NCI-H2196 treated with DMSO at 0.1 percent for 48 hours (cell line): ENCODE data around the gene TNFSF4.

Source experiments
- DNase-seq: peaks from one replicate; lab custom pipeline; 2025; ENCODE audit not compliant: unreplicated experiment; lab: John Stamatoyannopoulos, UW

The TNFSF4 gene

GRCh38 chr1:173212952-173213491 lies 5.9 kb upstream of the TNFSF4 start:
- DNase-seq: no peak

GRCh38 chr1:173210716-173211231 lies 3.6 kb upstream of the TNFSF4 start:
- no peak for DNase-seq

GRCh38 chr1:173210283-173210682 lies 3.2 kb upstream of the TNFSF4 start:
- DNase-seq: no peak

- DNase-seq: no peak
Observed at GRCh38 chr1:173208868-173209267, 1.7 kb upstream of the TNFSF4 start.

GRCh38 chr1:173208146-173208545 lies 1.0 kb upstream of the TNFSF4 start:
- DNase-seq: no peak

GRCh38 chr1:173205146-173206051 lies 1.7 kb downstream of the TNFSF4 start:
- DNase-seq: no peak

GRCh38 chr1:173204693-173205092 lies 2.4 kb downstream of the TNFSF4 start:
- no peak for DNase-seq

GRCh38 chr1:173202424-173203145 lies 4.5 kb downstream of the TNFSF4 start:
- DNase-seq: no peak

GRCh38 chr1:173201969-173202368 lies 5.2 kb downstream of the TNFSF4 start:
- no peak for DNase-seq

GRCh38 chr1:173195596-173196088 lies 11.5 kb downstream of the TNFSF4 start:
- DNase-seq: no peak

- DNase-seq: no peak
Observed at GRCh38 chr1:173193639-173194038, 13.5 kb downstream of the TNFSF4 start.

GRCh38 chr1:173191011-173191705 lies 16.0 kb downstream of the TNFSF4 start:
- no peak for DNase-seq

- no peak for DNase-seq
Observed at GRCh38 chr1:173190101-173190936, 16.8 kb downstream of the TNFSF4 start.

- DNase-seq: no peak
Observed at GRCh38 chr1:173187671-173188237, 19.4 kb downstream of the TNFSF4 start.

- DNase-seq: no peak
Observed at GRCh38 chr1:173181791-173182190, 25.3 kb downstream of the TNFSF4 start.

GRCh38 chr1:173176246-173176645 lies 30.9 kb downstream of the TNFSF4 start:
- DNase-seq: no peak

GRCh38 chr1:173175514-173176145 lies 31.5 kb downstream of the TNFSF4 start:
- DNase-seq: no peak

GRCh38 chr1:173173388-173173787 lies 33.7 kb downstream of the TNFSF4 start:
- DNase-seq: no peak

- DNase-seq: no peak
Observed at GRCh38 chr1:173171152-173171551, 36.0 kb downstream of the TNFSF4 start.
